Jurkat, Clone E6-1 (cell line): ENCODE data around the gene ZFYVE28.

Experiments used
- DNase-seq: peaks from one replicate; pipeline ENCODE4 v3.0.0-alpha.2; 2011; ENCODE audit warnings: low read depth, low spot score
- H3K4me3 ChIP-seq: 2 replicates; pipeline ENCODE4 v1.5.1; 2011; ENCODE audit warnings: mild to moderate bottlenecking, low read length, control low read depth, moderate library complexity

ZFYVE28 gene

GRCh38 chr4:2362266-2363055, 56.0 kb downstream of the ZFYVE28 start:
- no peak for DNase-seq
- H3K4me3 ChIP-seq = no peak overlapping the region

GRCh38 chr4:2361366-2362265, 56.8 kb downstream of the ZFYVE28 start:
- H3K4me3 ChIP-seq = no peak overlapping the region
- no peak for DNase-seq

GRCh38 chr4:2360396-2360730, 58.1 kb downstream of the ZFYVE28 start:
- no peak overlapping the region for H3K4me3 ChIP-seq
- DNase-seq = no peak

GRCh38 chr4:2359591-2360395, 58.7 kb downstream of the ZFYVE28 start:
- no peak for DNase-seq
- H3K4me3 ChIP-seq = no peak overlapping the region

GRCh38 chr4:2357821-2358745, 60.4 kb downstream of the ZFYVE28 start:
- no peak overlapping the region for H3K4me3 ChIP-seq
- no peak for DNase-seq

- DNase-seq = no peak
- no peak overlapping the region for H3K4me3 ChIP-seq
Measured at GRCh38 chr4:2356123-2357069, 62.0 kb downstream of the ZFYVE28 start.

GRCh38 chr4:2354760-2355159, 63.7 kb downstream of the ZFYVE28 start:
- no peak overlapping the region for H3K4me3 ChIP-seq
- no peak for DNase-seq

GRCh38 chr4:2354118-2354517, 64.3 kb downstream of the ZFYVE28 start:
- DNase-seq = peak; percentile 18
- H3K4me3 ChIP-seq = no peak overlapping the region

GRCh38 chr4:2353222-2354107, 65.0 kb downstream of the ZFYVE28 start:
- H3K4me3 ChIP-seq = no peak overlapping the region

GRCh38 chr4:2352729-2353221, 65.7 kb downstream of the ZFYVE28 start:
- no peak for DNase-seq
- no peak overlapping the region for H3K4me3 ChIP-seq

More at GRCh38 chr4:2353222-2354107, 65.0 kb downstream of the ZFYVE28 start:
- no peak for DNase-seq

GRCh38 chr4:2352171-2352570, 66.3 kb downstream of the ZFYVE28 start:
- no peak for DNase-seq

GRCh38 chr4:2350982-2351381, 67.5 kb downstream of the ZFYVE28 start:
- no peak for DNase-seq
- no peak overlapping the region for H3K4me3 ChIP-seq

More at GRCh38 chr4:2352171-2352570, 66.3 kb downstream of the ZFYVE28 start:
- no peak overlapping the region for H3K4me3 ChIP-seq

GRCh38 chr4:2348786-2349185, 69.7 kb downstream of the ZFYVE28 start:
- no peak overlapping the region for H3K4me3 ChIP-seq
- no peak for DNase-seq

- DNase-seq = no peak
- H3K4me3 ChIP-seq = no peak overlapping the region
Measured at GRCh38 chr4:2347190-2347589, 71.3 kb downstream of the ZFYVE28 start.

GRCh38 chr4:2343476-2343875, 75.0 kb downstream of the ZFYVE28 start:
- H3K4me3 ChIP-seq = no peak overlapping the region
- DNase-seq = no peak

- no peak for DNase-seq
- no peak overlapping the region for H3K4me3 ChIP-seq
Measured at GRCh38 chr4:2341911-2342652, 76.4 kb downstream of the ZFYVE28 start.
